NB4 (cell line): Measurements from ENCODE around the gene PCYT2.

ENCODE experiments used
- DNase-seq: peaks from one replicate; pipeline ENCODE4 v3.0.0; 2010; ENCODE audit warnings: low read depth
- H3K4me3 ChIP-seq: one replicate; pipeline ENCODE4 v1.5.1; 2011; ENCODE audit warnings: mild to moderate bottlenecking, low read depth, low read length, moderate library complexity
- MYC ChIP-seq: IDR thresholded peaks from 2 replicates; pipeline ENCODE4 v1.6.1; 2011; ENCODE audit warnings: low read depth, low read length
- POLR2A ChIP-seq: IDR thresholded peaks from 2 replicates; pipeline ENCODE4 v1.6.1; 2011; ENCODE audit warnings: mild to moderate bottlenecking; ENCODE audit not compliant: insufficient read length; ENCODE audit errors: extremely low read depth
- TF ChIP-seq, protein P1 (sequence below): IDR thresholded peaks from one replicate; pipeline ENCODE4 v1.5.1; 2012; ENCODE audit warnings: low read depth, low read length
- TF ChIP-seq, protein P2 (sequence below): IDR thresholded peaks from 2 replicates; pipeline ENCODE4 v1.6.1; 2011; ENCODE audit warnings: low read depth, low read length

Gene PCYT2

DNA sequence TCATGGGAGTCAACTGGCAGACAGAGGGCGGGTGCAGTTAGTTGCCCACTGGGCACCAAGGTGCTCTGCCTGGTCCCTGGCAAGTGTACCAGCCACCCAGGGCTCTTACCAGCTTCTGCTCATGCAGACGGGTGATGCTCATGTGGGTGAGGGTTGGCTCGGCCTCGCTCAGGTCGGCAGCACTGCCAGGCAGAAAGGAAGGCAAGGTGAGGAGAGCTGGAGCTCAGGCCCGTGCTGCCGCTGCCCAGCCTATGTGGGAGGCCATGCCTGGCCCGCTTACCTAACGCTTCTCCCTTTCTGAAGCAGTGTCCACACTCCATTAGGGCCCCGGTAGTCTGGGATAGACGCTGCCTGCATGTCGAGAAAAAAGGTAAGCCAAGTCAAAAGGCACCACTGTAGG is 4.1 kb upstream of the PCYT2 start:
- H3K4me3 ChIP-seq: no peak overlapping the region
- DNase-seq: no peak
- TF ChIP-seq, protein P1, sequence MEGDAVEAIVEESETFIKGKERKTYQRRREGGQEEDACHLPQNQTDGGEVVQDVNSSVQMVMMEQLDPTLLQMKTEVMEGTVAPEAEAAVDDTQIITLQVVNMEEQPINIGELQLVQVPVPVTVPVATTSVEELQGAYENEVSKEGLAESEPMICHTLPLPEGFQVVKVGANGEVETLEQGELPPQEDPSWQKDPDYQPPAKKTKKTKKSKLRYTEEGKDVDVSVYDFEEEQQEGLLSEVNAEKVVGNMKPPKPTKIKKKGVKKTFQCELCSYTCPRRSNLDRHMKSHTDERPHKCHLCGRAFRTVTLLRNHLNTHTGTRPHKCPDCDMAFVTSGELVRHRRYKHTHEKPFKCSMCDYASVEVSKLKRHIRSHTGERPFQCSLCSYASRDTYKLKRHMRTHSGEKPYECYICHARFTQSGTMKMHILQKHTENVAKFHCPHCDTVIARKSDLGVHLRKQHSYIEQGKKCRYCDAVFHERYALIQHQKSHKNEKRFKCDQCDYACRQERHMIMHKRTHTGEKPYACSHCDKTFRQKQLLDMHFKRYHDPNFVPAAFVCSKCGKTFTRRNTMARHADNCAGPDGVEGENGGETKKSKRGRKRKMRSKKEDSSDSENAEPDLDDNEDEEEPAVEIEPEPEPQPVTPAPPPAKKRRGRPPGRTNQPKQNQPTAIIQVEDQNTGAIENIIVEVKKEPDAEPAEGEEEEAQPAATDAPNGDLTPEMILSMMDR: no peak
- TF ChIP-seq MYC (no peak), POLR2A (no peak)
- TF ChIP-seq, protein P2, sequence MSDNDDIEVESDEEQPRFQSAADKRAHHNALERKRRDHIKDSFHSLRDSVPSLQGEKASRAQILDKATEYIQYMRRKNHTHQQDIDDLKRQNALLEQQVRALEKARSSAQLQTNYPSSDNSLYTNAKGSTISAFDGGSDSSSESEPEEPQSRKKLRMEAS: no peak

DNA sequence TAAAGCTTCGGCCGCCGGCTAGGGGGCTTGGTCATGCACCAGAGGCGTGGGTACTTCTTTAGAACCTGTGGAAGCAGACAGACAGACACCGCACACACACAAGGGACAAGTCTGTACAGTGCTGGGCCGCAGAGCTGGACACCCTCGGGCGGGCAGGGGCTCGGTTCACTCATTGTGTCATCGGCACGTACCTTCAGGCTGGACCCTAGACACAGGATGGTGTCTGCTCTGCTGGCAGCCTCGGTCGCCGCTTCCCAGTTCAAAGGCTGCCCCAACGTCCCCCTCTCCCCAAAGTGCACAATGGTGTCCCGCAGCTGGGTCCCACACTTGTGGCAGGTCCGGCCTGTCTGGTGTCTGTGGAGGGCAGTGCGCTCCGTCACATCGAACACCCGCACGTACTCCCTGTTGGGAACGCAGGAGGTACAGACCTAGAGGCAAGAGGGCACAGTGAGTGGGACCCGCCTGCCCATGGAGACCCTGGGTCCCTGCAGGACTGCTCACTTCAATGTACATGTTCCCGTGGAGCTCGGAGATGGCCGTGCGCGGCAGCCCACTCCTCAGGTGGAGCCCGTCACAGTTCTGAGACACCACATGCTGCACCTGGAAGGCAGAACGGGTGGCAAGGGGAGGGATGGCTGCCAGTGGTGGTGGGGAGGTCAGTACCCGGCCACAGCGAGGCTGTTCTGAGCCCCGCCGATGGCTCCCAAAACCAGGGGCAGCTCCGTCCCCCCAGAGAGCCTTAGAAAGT is 3.1 kb upstream of the PCYT2 start:
- DNase-seq: no peak
- no peak overlapping the region for H3K4me3 ChIP-seq
- TF ChIP-seq, protein P2: no peak
- no peak for TF ChIP-seq POLR2A
- no peak for TF ChIP-seq MYC
- TF ChIP-seq, protein P1: no peak

DNA sequence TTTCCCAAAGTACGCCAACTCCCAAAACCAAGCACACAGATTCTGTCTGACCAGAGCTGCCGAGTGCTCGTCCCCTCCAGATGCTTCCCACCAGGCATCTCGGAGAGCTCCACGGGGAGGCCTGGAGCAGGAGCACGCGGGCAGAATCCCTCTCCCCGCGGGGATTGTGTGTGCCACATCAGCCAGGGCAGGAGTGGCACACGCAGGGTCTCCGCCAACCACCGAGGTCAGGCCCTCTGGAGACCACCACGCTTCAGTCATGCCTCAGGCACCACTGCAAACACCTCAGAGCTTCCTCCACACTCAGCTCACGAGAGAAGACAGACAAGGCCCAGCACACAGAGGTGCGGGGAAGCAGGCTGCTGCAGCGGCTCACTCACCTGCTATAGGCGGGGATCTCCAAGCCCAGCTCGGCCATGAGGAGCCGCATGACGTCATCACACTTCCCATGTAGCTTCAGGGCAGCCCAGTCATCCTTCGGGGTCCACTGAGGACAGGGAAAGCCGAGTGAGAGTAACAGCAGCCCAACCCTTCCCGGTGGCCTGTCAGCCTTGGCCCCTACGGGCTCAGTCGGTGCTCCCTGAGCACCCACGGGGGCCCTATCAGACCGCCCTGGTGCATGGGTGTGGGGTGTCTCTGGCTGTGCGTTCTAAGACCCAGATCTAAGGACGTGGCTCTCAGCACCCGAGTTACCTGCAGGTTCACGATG is 2.3 kb upstream of the PCYT2 start:
- TF ChIP-seq, protein P2: no peak
- TF ChIP-seq, protein P1: no peak
- TF ChIP-seq POLR2A (no peak), MYC (no peak)
- DNase-seq: no peak
- H3K4me3 ChIP-seq: no peak overlapping the region

DNA sequence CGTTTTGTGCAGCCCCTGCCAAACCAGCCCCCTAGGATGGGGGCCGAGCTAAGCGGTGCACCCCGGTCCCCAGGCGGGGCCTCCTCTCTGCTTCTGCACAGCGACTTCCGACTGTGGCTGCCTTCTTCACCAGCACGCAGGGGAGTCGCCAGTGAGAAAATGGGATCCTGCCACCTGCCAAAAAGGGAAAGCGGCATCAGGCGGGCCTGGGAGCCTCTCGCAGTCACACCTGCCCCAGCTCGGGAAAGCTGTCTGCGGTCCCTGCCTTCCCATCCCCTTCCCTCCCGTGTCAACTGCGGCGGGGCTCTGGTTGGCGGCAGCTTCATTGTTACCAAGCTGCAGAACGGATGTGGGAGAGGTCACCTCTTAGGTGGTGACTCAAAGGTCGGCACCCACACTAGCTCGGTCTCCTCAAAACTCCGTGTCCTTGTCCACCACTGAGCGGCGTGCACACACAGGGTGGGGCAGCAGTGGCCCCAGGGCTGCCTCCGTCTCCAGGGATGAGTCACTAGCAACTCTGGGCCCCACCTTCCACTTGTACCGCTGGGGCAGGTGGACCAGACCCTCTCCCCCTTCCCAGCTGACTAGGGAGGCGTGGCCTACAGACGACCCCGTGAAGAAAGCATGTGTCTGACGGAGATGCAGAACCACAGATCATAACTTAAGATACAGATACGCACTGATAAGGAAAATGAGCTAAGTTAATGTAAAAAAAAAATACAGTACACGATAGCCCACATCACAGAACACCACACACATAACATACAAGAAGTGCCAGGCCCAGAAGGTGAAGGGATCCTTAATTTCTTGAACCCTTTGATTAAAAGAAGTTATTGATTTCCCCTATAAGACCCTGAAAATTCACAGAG is 1.5 kb upstream of the PCYT2 start:
- DNase-seq: no peak
- TF ChIP-seq POLR2A: no peak
- no peak for TF ChIP-seq MYC
- H3K4me3 ChIP-seq: no peak overlapping the region

DNA sequence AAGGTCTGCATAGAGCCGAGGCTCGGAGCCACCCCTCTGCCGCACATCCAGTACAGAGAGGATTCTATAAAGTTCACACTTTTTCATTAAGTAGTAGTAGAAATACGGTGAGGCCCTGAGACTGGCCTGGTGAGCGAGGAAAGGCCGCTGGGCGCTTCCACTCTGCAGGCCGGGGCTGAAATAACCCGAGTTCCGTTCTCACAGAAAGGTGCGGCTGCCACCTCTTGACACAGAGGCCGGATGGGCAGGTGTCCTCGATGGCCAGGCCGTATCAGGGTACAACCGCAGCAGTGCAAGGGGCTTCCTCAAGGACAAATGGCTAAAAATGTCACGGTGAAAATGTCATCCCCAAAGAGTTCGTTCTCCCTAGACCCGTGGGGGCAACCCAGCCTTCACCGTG is 770 bp upstream of the PCYT2 start:
- TF ChIP-seq MYC (no peak), POLR2A (no peak)
- TF ChIP-seq, protein P2: no peak
- TF ChIP-seq, protein P1: no peak
- no peak overlapping the region for H3K4me3 ChIP-seq
- no peak for DNase-seq

DNA sequence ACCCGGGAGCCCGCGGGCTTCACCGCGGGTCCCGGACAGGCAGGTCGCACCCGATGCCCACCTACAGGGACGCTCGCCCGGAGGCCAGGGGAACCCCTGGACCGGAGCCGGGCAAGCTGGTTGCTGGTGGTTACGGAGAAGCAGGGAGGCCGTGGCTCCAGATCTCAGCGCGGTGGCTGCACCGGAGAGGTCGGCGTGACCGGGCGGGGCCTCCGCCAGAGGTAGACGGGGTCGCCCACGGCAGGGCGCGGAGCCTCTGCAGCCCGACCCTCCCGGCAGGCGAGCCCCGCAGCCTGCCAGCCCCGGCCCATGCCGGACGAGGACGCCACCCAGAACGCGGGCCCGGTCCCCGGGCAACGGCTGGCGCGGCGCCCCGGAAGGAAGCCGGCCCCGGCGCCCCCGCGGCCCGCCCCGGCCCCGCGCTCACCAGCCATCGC is 341 bp downstream of the PCYT2 start:
- no peak for TF ChIP-seq POLR2A
- no peak for DNase-seq

More for the DNA sequence above, 341 bp downstream of the PCYT2 start:
- peak overlapping the region; percentile 77 for H3K4me3 ChIP-seq
